Measurements from ENCODE around the gene MEGF11. TPM values are rescaled to one million over a fixed set of nuclear protein-coding genes. Genes with fewer than 3 reads are reported as not detected.

Gene MEGF11
- polyA plus RNA-seq, 1 donor = 0.66 TPM

- H3K27ac ChIP-seq (ENCODE audit: low read length) = no peak overlapping the region
- H3K27me3 ChIP-seq (ENCODE audit: control insufficient read depth, insufficient read depth, low read length) = no peaks in the 10 kb centered on the region
- no peak for DNase-seq
- no peak overlapping the region for H3K4me3 ChIP-seq (ENCODE audit: low read length)
- no peaks in the 10 kb centered on the region for H3K36me3 ChIP-seq (ENCODE audit: control insufficient read depth, insufficient read depth, low read length)
- H3K4me1 ChIP-seq (ENCODE audit: control insufficient read depth, insufficient read depth, low read length) = peaks cover 8% of the 10 kb centered on the region
- WGBS (ENCODE audit: insufficient coverage, low lambda C conversion rate) = 95% methylated on average over 2 of the region's 9 CpGs
- no peaks in the 10 kb centered on the region for H3K9me3 ChIP-seq (ENCODE audit: control insufficient read depth, low read depth, low read length)
Measured at GRCh38 chr15:65845826-65846519, 407.6 kb downstream of the MEGF11 start.

Other genes starting within 250 kb of the MEGF11 start
- 33.6 TPM for gene DIS3L, start 39.8 kb upstream of the MEGF11 start, polyA plus RNA-seq
- gene TIPIN, start 102.9 kb upstream of the MEGF11 start, polyA plus RNA-seq = 10.3 TPM
- gene MAP2K1, start 133.2 kb upstream of the MEGF11 start, polyA plus RNA-seq = 27.1 TPM
- 29.7 TPM for gene SNAPC5, start 244.0 kb upstream of the MEGF11 start, polyA plus RNA-seq